DMS114 treated with DMSO at 0.1 percent for 48 hours (cell line): ENCODE results near the gene ALDH1L1.

Experiments used
- DNase-seq: peaks from one replicate; lab custom pipeline; 2025; ENCODE audit not compliant: unreplicated experiment; lab: John Stamatoyannopoulos, UW

ALDH1L1 gene

GRCh38 chr3:126155280-126155640, 25.1 kb downstream of the ALDH1L1 start:
- no peak for DNase-seq

GRCh38 chr3:126154391-126155279, 25.8 kb downstream of the ALDH1L1 start:
- no peak for DNase-seq

GRCh38 chr3:126153695-126154360, 26.6 kb downstream of the ALDH1L1 start:
- DNase-seq = no peak

GRCh38 chr3:126152901-126153694, 27.3 kb downstream of the ALDH1L1 start:
- no peak for DNase-seq

- DNase-seq = no peak
Observed at GRCh38 chr3:126152458-126152857, 27.9 kb downstream of the ALDH1L1 start.

GRCh38 chr3:126151562-126152302, 28.7 kb downstream of the ALDH1L1 start:
- no peak for DNase-seq

GRCh38 chr3:126149960-126150515, 30.3 kb downstream of the ALDH1L1 start:
- DNase-seq = no peak

- no peak for DNase-seq
Observed at GRCh38 chr3:126149256-126149902, 31.0 kb downstream of the ALDH1L1 start.

GRCh38 chr3:126147932-126148683, 32.3 kb downstream of the ALDH1L1 start:
- DNase-seq = no peak

GRCh38 chr3:126147147-126147931, 33.0 kb downstream of the ALDH1L1 start:
- no peak for DNase-seq

- DNase-seq = no peak
Observed at GRCh38 chr3:126146525-126147146, 33.8 kb downstream of the ALDH1L1 start.

GRCh38 chr3:126146034-126146433, 34.4 kb downstream of the ALDH1L1 start:
- DNase-seq = no peak

GRCh38 chr3:126142652-126143051, 37.7 kb downstream of the ALDH1L1 start:
- no peak for DNase-seq

- no peak for DNase-seq
Observed at GRCh38 chr3:126137490-126138130, 42.8 kb downstream of the ALDH1L1 start.

GRCh38 chr3:126136428-126137220, 43.8 kb downstream of the ALDH1L1 start:
- DNase-seq = no peak

GRCh38 chr3:126135406-126136076, 44.8 kb downstream of the ALDH1L1 start:
- no peak for DNase-seq
